OCI-LY1 (cell line): Measurements from ENCODE around the gene NKX6-1.

Experiments used
- H2AFZ ChIP-seq: fragments of 200-600 bp; sonication (generic), shearing (Covaris generic); 2 replicates; pipeline ENCODE4 v1.6.0; 2014; ENCODE audit warnings: antibody characterized with exemption, mild to moderate bottlenecking, low read length
- H3F3A ChIP-seq: fragments of 200-600 bp; sonication (generic), shearing (Covaris generic); 2 replicates; pipeline ENCODE4 v1.6.0; 2014; ENCODE audit warnings: mild to moderate bottlenecking, antibody characterized with exemption, low read length, moderate library complexity; ENCODE audit not compliant: insufficient read depth
- H3K27ac ChIP-seq: fragments of 200-600 bp; sonication (generic); 2 replicates; pipeline ENCODE4 v1.5.1; 2014; ENCODE audit warnings: low read length, mixed run types, mild to moderate bottlenecking, low read depth; ENCODE audit not compliant: poor library complexity, severe bottlenecking
- H3K27me3 ChIP-seq: fragments of 200-600 bp; sonication (generic); 2 replicates; pipeline ENCODE4 v1.6.0; 2014; ENCODE audit warnings: antibody characterized with exemption, mild to moderate bottlenecking, low read length, moderate library complexity; ENCODE audit not compliant: insufficient read depth
- H3K36me3 ChIP-seq: fragments of 200-600 bp; sonication (generic); 2 replicates; pipeline ENCODE4 v1.6.1; 2014; ENCODE audit warnings: mild to moderate bottlenecking, antibody characterized with exemption, low read length, moderate library complexity, mixed read lengths; ENCODE audit not compliant: insufficient read depth
- H3K4me1 ChIP-seq: fragments of 200-600 bp; sonication (generic); 2 replicates; pipeline ENCODE4 v1.5.1; 2014; ENCODE audit warnings: mild to moderate bottlenecking, low read length, moderate library complexity; ENCODE audit not compliant: insufficient read depth, severe bottlenecking
- H3K4me2 ChIP-seq: fragments of 200-600 bp; sonication (generic), shearing (Covaris generic); 2 replicates; pipeline ENCODE4 v1.6.1; 2014; ENCODE audit warnings: low read length
- H3K4me3 ChIP-seq: fragments of 200-600 bp; sonication (generic); 2 replicates; pipeline ENCODE4 v1.5.1; 2014; ENCODE audit warnings: low read length, low read depth, mild to moderate bottlenecking, mixed read lengths; ENCODE audit not compliant: poor library complexity, severe bottlenecking
- H3K79me2 ChIP-seq: fragments of 200-600 bp; shearing (Covaris generic); 2 replicates; pipeline ENCODE4 v1.6.1; 2016; ENCODE audit warnings: mixed run types, low read length, mixed read lengths; ENCODE audit not compliant: insufficient read depth
- H3K9ac ChIP-seq: fragments of 200-600 bp; sonication (generic), shearing (Covaris generic); 2 replicates; pipeline ENCODE4 v1.6.1; 2014; ENCODE audit warnings: mild to moderate bottlenecking, low read length, mixed read lengths
- H3K9me2 ChIP-seq: fragments of 200-600 bp; sonication (generic), shearing (Covaris generic); 2 replicates; pipeline ENCODE4 v1.6.1; 2014; ENCODE audit warnings: low read depth, mild to moderate bottlenecking, low read length, mixed read lengths
- H3K9me3 ChIP-seq: fragments of 200-600 bp; shearing (Covaris generic); 2 replicates; pipeline ENCODE4 v1.6.1; 2014; ENCODE audit warnings: low read length, mixed read lengths
- H4K20me1 ChIP-seq: fragments of 200-600 bp; sonication (generic), shearing (Covaris generic); 2 replicates; pipeline ENCODE4 v1.6.0; 2016; ENCODE audit warnings: mild to moderate bottlenecking, low read length; ENCODE audit not compliant: insufficient read depth
- EZH2 ChIP-seq: fragments of 200-600 bp; sonication (generic), shearing (Covaris generic); IDR thresholded peaks from 2 replicates; pipeline ENCODE4 v1.8.0; 2017; ENCODE audit warnings: borderline replicate concordance, mixed run types, mild to moderate bottlenecking, antibody characterized with exemption, low read length, moderate library complexity, mixed read lengths
- TF ChIP-seq, protein P1 (sequence below): fragments of 200-600 bp; sonication (generic), shearing (Covaris generic); IDR thresholded peaks from 2 replicates; pipeline ENCODE4 v1.5.1; 2017; ENCODE audit warnings: mild to moderate bottlenecking, antibody characterized with exemption, low read length, moderate library complexity, mixed read lengths

The NKX6-1 gene

DNA sequence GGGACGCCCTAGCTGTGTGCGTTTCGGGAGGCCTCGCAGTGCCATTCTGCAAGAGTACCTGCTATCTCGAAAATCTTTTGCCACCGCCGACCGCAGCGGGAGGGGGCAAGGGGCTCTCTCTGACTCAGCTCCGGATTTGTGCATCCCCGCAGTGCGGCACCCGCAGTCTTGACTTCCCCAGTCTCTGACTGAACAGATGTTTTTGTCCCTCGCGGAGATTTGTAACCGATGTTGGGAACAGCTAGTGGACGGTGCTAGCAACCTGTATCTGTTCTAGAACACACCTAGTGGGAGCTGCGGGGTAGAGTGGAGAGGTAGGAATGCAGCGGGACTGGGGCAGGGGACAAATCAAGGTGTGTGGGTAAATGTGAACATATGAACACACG is 17.2 kb downstream of the NKX6-1 start:
- Histone ChIP-seq H3K4me3 (no peak overlapping the region), H3K9ac (no peak overlapping the region), H3K9me3 (no peaks in the 10 kb centered on the region), H4K20me1 (no peaks in the 10 kb centered on the region), H3K4me1 (no peaks in the 10 kb centered on the region), H3K79me2 (no peaks in the 10 kb centered on the region), H3K27ac (no peak overlapping the region), H3K36me3 (no peaks in the 10 kb centered on the region), H2AFZ (no peak overlapping the region), H3K9me2 (no peaks in the 10 kb centered on the region), H3K27me3 (no peaks in the 10 kb centered on the region), H3F3A (no peaks in the 10 kb centered on the region), H3K4me2 (no peak overlapping the region)
- TF ChIP-seq EZH2: no peak
- TF ChIP-seq, protein P1, sequence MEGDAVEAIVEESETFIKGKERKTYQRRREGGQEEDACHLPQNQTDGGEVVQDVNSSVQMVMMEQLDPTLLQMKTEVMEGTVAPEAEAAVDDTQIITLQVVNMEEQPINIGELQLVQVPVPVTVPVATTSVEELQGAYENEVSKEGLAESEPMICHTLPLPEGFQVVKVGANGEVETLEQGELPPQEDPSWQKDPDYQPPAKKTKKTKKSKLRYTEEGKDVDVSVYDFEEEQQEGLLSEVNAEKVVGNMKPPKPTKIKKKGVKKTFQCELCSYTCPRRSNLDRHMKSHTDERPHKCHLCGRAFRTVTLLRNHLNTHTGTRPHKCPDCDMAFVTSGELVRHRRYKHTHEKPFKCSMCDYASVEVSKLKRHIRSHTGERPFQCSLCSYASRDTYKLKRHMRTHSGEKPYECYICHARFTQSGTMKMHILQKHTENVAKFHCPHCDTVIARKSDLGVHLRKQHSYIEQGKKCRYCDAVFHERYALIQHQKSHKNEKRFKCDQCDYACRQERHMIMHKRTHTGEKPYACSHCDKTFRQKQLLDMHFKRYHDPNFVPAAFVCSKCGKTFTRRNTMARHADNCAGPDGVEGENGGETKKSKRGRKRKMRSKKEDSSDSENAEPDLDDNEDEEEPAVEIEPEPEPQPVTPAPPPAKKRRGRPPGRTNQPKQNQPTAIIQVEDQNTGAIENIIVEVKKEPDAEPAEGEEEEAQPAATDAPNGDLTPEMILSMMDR: no peak

- Histone ChIP-seq H3K9me2 (no peaks in the 10 kb centered on the region), H3K4me3 (no peak overlapping the region), H3K4me1 (no peaks in the 10 kb centered on the region), H3F3A (no peaks in the 10 kb centered on the region), H3K4me2 (no peak overlapping the region), H3K27ac (no peak overlapping the region), H3K9ac (no peak overlapping the region), H4K20me1 (no peaks in the 10 kb centered on the region), H3K36me3 (no peaks in the 10 kb centered on the region), H3K27me3 (no peaks in the 10 kb centered on the region), H2AFZ (no peak overlapping the region), H3K9me3 (no peaks in the 10 kb centered on the region), H3K79me2 (no peaks in the 10 kb centered on the region)
- TF ChIP-seq, protein P1: no peak
- TF ChIP-seq EZH2: no peak
Observed at GRCh38 chr4:84481077-84481859, 17.8 kb downstream of the NKX6-1 start.

DNA sequence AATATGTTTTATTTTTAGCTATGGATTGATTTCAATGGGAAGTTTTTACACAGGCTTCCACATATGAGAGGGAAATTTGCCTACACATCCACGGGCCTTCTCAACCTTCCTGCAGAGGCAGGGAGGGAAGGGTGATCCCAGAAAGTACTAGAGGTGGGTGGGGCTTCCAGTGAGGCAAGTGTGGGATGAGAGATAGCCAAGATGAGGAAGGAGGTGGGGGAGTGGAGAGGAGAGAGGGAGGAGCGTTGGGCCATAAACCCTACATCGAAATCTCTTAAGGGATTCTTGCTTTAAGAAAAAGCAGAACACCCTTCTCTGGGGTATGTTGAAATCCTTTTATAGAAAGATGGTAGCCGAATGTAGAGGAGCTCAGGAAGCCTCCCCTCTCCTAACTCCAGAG is 19.0 kb downstream of the NKX6-1 start:
- Histone ChIP-seq H3K4me3 (no peak overlapping the region), H3K79me2 (no peaks in the 10 kb centered on the region), H3K27ac (no peak overlapping the region), H3F3A (no peaks in the 10 kb centered on the region), H3K9me3 (no peaks in the 10 kb centered on the region), H3K9ac (no peak overlapping the region), H2AFZ (no peak overlapping the region), H3K4me1 (no peaks in the 10 kb centered on the region), H3K9me2 (no peaks in the 10 kb centered on the region), H3K4me2 (no peak overlapping the region), H4K20me1 (no peaks in the 10 kb centered on the region), H3K36me3 (no peaks in the 10 kb centered on the region), H3K27me3 (no peaks in the 10 kb centered on the region)
- no peak for TF ChIP-seq EZH2

DNA sequence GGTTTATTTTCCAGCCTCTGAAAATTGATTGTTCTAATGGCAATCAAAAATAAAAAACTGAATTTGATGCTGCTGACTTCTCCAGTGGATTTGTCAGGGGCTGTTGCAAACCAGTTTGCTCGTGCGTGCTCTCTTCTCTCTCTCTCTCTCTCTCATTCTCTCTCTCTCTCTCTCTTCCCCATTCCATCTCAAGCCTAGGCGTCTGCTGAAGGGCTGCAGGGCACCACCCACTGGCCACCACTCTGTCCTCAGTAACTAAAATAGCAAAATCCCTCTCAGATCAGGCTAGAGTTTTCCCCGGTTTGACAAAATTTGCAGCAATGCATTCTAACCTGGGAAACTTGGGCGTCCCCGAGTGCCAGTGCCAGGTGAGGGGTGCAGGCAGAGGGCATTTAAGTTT is 19.4 kb downstream of the NKX6-1 start:
- no peaks in the 10 kb centered on the region for H3K36me3 ChIP-seq
- no peak overlapping the region for H3K9ac ChIP-seq
- H3K4me2 ChIP-seq: no peak overlapping the region
- no peak overlapping the region for H3K27ac ChIP-seq
- H3K9me3 ChIP-seq: no peaks in the 10 kb centered on the region
- TF ChIP-seq, protein P1: no peak
- no peak for TF ChIP-seq EZH2
- H3K9me2 ChIP-seq: no peaks in the 10 kb centered on the region
- H3K79me2 ChIP-seq: no peaks in the 10 kb centered on the region
- no peaks in the 10 kb centered on the region for H4K20me1 ChIP-seq
- H3F3A ChIP-seq: no peaks in the 10 kb centered on the region
- no peak overlapping the region for H2AFZ ChIP-seq
- no peak overlapping the region for H3K4me3 ChIP-seq
- H3K4me1 ChIP-seq: no peaks in the 10 kb centered on the region
- no peaks in the 10 kb centered on the region for H3K27me3 ChIP-seq
